SK-N-SH (cell line): ENCODE measurements around the gene SOAT2. TPM values are rescaled to one million over a fixed set of nuclear protein-coding genes. Genes with fewer than 3 reads are reported as not detected.
"Not testable (repeated sequence)": the region's sequence is repeated elsewhere in the genome, so short reads cannot be mapped to it uniquely, and the experiment has no call there.

ENCODE experiments used
- CTCF ChIA-PET: fragments of 300-600, 350-600 bp; formaldehyde crosslinking; extraction: SDS; loops from one replicate; lab custom pipeline; 2021; lab: Yijun Ruan, JAX
- POLR2A ChIA-PET: fragments of 350-600 bp; sonication (Branson Sonifier 250); formaldehyde crosslinking; extraction: SDS; loops from one replicate; lab custom pipeline; 2020; ENCODE audit warnings: antibody characterized with exemption, inconsistent platforms; lab: Yijun Ruan, JAX
- DNase-seq: peaks from one replicate; pipeline ENCODE4 v3.0.0; 2012
- H2AFZ ChIP-seq: fragments of 200-600 bp; sonication (generic); 2 replicates; pipeline ENCODE4 v1.8.1; 2016; ENCODE audit warnings: antibody characterized with exemption, mild to moderate bottlenecking, low read depth
- H3F3A ChIP-seq: fragments of 200-600 bp; sonication (generic); replicated peaks from 2 replicates; pipeline ENCODE3; 2016; ENCODE audit warnings: antibody characterized with exemption, mild to moderate bottlenecking; ENCODE audit not compliant: insufficient read depth
- H3K27ac ChIP-seq, 2 experiments: fragments of 200-500 bp in 1 of 2; fragments of 200-600 bp in 1 of 2; sonication (Bioruptor generic) in 1 of 2; sonication (generic), shearing (Covaris generic) in 1 of 2; 2 replicates each; pipeline versions ENCODE4 v1.5.1 to v1.6.1; 2014 to 2016; ENCODE audit warnings: low read depth in 2 of 2, inconsistent platforms in 1 of 2, low read length in 1 of 2, mild to moderate bottlenecking in 1 of 2, mixed read lengths in 1 of 2
- H3K27me3 ChIP-seq: fragments of 200-600 bp; sonication (generic), shearing (Covaris generic); 2 replicates; pipeline ENCODE4 v1.6.1; 2016; ENCODE audit warnings: mixed run types; ENCODE audit not compliant: insufficient read depth
- H3K36me3 ChIP-seq, 2 experiments: fragments of 200-500 bp in 1 of 2; fragments of 200-600 bp in 1 of 2; sonication (Bioruptor generic) in 1 of 2; sonication (generic) in 1 of 2; replicated peaks in 1 of 2; 2 replicates each; pipeline versions ENCODE3 to v1.5.1; 2014 to 2016; ENCODE audit warnings: low read length in 1 of 2, mild to moderate bottlenecking in 1 of 2; ENCODE audit not compliant: insufficient read depth in 2 of 2, control insufficient read depth in 1 of 2
- H3K4me1 ChIP-seq, 2 experiments: fragments of 200-500 bp in 1 of 2; fragments of 200-600 bp in 1 of 2; sonication (Bioruptor generic) in 1 of 2; sonication (generic), shearing (Covaris generic) in 1 of 2; 2 replicates each; pipeline versions ENCODE4 v1.5.1 to v1.6.1; 2014 to 2016; ENCODE audit warnings: low read depth in 1 of 2, low read length in 1 of 2, mixed run types in 1 of 2; ENCODE audit not compliant: insufficient read depth in 2 of 2, control insufficient read depth in 1 of 2
- H3K4me2 ChIP-seq: fragments of 200-600 bp; sonication (generic), shearing (Covaris generic); 2 replicates; pipeline ENCODE4 v1.6.1; 2017; ENCODE audit warnings: mixed run types
- H3K4me3 ChIP-seq, 2 experiments: fragments of 200-500 bp in 1 of 2; fragments of 200-600 bp in 1 of 2; sonication (Bioruptor generic) in 1 of 2; sonication (generic), shearing (Covaris generic) in 1 of 2; 2 replicates each; pipeline versions ENCODE4 v1.5.1 to v1.8.1; 2014 to 2016; ENCODE audit warnings: low read depth in 2 of 2, inconsistent platforms in 1 of 2, low read length in 1 of 2, mild to moderate bottlenecking in 1 of 2, mixed read lengths in 1 of 2, moderate library complexity in 1 of 2
- H3K79me2 ChIP-seq: fragments of 200-600 bp; sonication (generic); 2 replicates; pipeline ENCODE4 v1.8.1; 2017; ENCODE audit warnings: mild to moderate bottlenecking; ENCODE audit not compliant: insufficient read depth
- H3K9ac ChIP-seq: fragments of 200-600 bp; sonication (generic); 2 replicates; pipeline ENCODE4 v1.6.1; 2017; ENCODE audit warnings: mixed run types
- H3K9me2 ChIP-seq: fragments of 200-600 bp; sonication (generic); 2 replicates; pipeline ENCODE4 v1.6.1; 2017; ENCODE audit warnings: mixed run types
- H3K9me3 ChIP-seq: fragments of 200-600 bp; sonication (generic); 2 replicates; pipeline ENCODE4 v1.6.1; 2017; ENCODE audit warnings: mixed run types, mild to moderate bottlenecking, moderate library complexity
- H4K20me1 ChIP-seq: fragments of 200-600 bp; sonication (generic); 2 replicates; pipeline ENCODE4 v1.6.1; 2017; ENCODE audit warnings: mild to moderate bottlenecking, mixed run types; ENCODE audit not compliant: insufficient read depth
- CTCF ChIP-seq: fragments of 200-600 bp; sonication (generic); IDR thresholded peaks from 2 replicates; pipeline ENCODE4 v1.6.1; 2017; ENCODE audit warnings: antibody characterized with exemption, mild to moderate bottlenecking, moderate library complexity
- EP300 ChIP-seq, 2 experiments: IDR thresholded peaks; 2 replicates each; pipeline versions ENCODE4 v1.4.0 to v1.6.1; 2012; ENCODE audit warnings: borderline replicate concordance in 1 of 2, low read depth in 1 of 2, low read length in 1 of 2
- EZH2phosphoT487 ChIP-seq: fragments of 200-600 bp; sonication (generic); IDR thresholded peaks from 2 replicates; pipeline ENCODE4 v1.6.1; 2017; ENCODE audit warnings: low read depth, mixed run types, mild to moderate bottlenecking, antibody characterized with exemption, moderate library complexity, borderline replicate concordance
- FOSL2 ChIP-seq: IDR thresholded peaks from 2 replicates; pipeline ENCODE4 v1.4.0; 2012; ENCODE audit warnings: low read depth, mild to moderate bottlenecking, moderate library complexity, borderline replicate concordance
- GATA2 ChIP-seq: sonication (generic); formaldehyde crosslinking; IDR thresholded peaks from 2 replicates; pipeline ENCODE4 v1.5.0; 2020; ENCODE audit warnings: mild to moderate bottlenecking, missing genetic modification reagents
- JUND ChIP-seq: IDR thresholded peaks from 2 replicates; pipeline ENCODE4 v1.4.0; 2012
- MAX ChIP-seq: IDR thresholded peaks from 2 replicates; pipeline ENCODE4 v1.4.0; 2012; ENCODE audit warnings: low read depth
- RAD21 ChIP-seq: IDR thresholded peaks from 2 replicates; pipeline ENCODE4 v1.6.1; 2012; ENCODE audit warnings: mild to moderate bottlenecking, low read length
- SIN3A ChIP-seq: IDR thresholded peaks from 2 replicates; pipeline ENCODE4 v1.6.1; 2012; ENCODE audit warnings: low read depth, mild to moderate bottlenecking, low read length, moderate library complexity, borderline replicate concordance
- SMC3 ChIP-seq: IDR thresholded peaks from 2 replicates; pipeline ENCODE4 v1.6.1; 2012; ENCODE audit warnings: low read depth, low read length, improper control_type of control experiment
- TAF1 ChIP-seq: IDR thresholded peaks from 2 replicates; pipeline ENCODE4 v1.6.1; 2012; ENCODE audit warnings: low read depth, mild to moderate bottlenecking, low read length, moderate library complexity, borderline replicate concordance
- USF1 ChIP-seq: IDR thresholded peaks from 2 replicates; pipeline ENCODE4 v1.4.0; 2012; ENCODE audit warnings: low read depth, borderline replicate concordance
- WGBS: methylation state at CpG from one replicate; pipeline ENCODE4 v1.1.6; 2017; ENCODE audit warnings: low lambda C conversion rate; 5-methylcytosine and 5-hydroxymethylcytosine counted together
- polyA plus RNA-seq, 3 experiments: library from polyadenylated mRNA; depleted of rRNA; stranded (reverse); fragments of >200 nt; gene quantifications; 2 replicates each; pipeline ENCODE4 v1.2.3, GENCODE V29; 2012
- TF ChIP-seq, protein P1 (sequence below): IDR thresholded peaks from 2 replicates; pipeline ENCODE4; 2012

The SOAT2 gene
- polyA plus RNA-seq, 1 of the 3 experiments (the other 2 are of a cell fraction): 0.18 TPM

DNA sequence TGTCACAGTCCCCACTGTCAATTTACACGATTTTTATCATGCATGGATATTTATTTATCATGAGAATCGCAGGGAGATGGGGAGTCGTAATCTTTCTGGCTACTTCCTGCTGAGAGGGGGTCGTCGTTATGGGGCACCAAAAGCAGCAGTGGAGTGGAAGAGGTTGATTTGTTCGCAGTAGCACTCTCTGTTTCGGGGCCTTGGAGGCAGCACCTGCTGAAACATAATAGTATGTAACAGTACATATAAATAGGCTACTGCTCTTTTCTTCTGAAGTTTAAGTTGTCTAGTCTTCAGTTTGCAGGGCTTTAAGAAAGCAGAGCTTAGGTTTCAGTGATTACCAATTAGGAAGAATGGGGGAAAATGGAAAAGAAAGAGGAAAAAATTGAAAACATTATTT lies 3.8 kb downstream of the SOAT2 start:
- Histone ChIP-seq H3K4me2 (no peak overlapping the region), H4K20me1 (no peaks in the 10 kb centered on the region), H3K36me3 (peaks cover 0 to 3% of the 10 kb centered on the region in 2 experiments), H3K9me2 (no peaks in the 10 kb centered on the region), H3K27ac (no peak overlapping the region; a peak in 1 of 4 replicates), H3F3A (no peaks in the 10 kb centered on the region), H2AFZ (no peak overlapping the region), H3K9me3 (no peaks in the 10 kb centered on the region), H3K79me2 (no peaks in the 10 kb centered on the region), H3K9ac (no peak overlapping the region), H3K4me1 (peaks cover 0 to 10% of the 10 kb centered on the region in 2 experiments; a peak in 1 of 4 replicates), H3K27me3 (no peaks in the 10 kb centered on the region), H3K4me3 (no peak overlapping the region)
- POLR2A ChIA-PET: no interaction called here
- CTCF ChIA-PET: interaction anchor here (2.3 to 2.4 kb wide), 2 partner anchors 8 to 41 kb away, joined by 8 to 18 read pairs; no protein-coding TSS in a partner anchor
- WGBS: 75% methylated on average over 7 of the region's 7 CpGs
- TF ChIP-seq USF1: no peak
- no peak for TF ChIP-seq CTCF
- TF ChIP-seq SMC3: no peak
- TF ChIP-seq EP300 (IDR thresholded peaks at IDR 0.05; ENCODE audit: borderline replicate concordance in 1 of 2, low read depth in 1 of 2, low read length in 1 of 2): no peak
- TF ChIP-seq RAD21: no peak
- TF ChIP-seq SIN3A: no peak
- no peak for TF ChIP-seq FOSL2
- no peak for TF ChIP-seq GATA2 (CRISPR knock-in tag)
- no peak for TF ChIP-seq MAX
- TF ChIP-seq, protein P1, sequence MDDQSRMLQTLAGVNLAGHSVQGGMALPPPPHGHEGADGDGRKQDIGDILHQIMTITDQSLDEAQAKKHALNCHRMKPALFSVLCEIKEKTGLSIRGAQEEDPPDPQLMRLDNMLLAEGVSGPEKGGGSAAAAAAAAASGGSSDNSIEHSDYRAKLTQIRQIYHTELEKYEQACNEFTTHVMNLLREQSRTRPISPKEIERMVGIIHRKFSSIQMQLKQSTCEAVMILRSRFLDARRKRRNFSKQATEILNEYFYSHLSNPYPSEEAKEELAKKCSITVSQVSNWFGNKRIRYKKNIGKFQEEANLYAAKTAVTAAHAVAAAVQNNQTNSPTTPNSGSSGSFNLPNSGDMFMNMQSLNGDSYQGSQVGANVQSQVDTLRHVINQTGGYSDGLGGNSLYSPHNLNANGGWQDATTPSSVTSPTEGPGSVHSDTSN: no peak
- no peak for TF ChIP-seq EZH2phosphoT487
- TF ChIP-seq JUND: no peak
- no peak for TF ChIP-seq TAF1
- DNase-seq: no peak

- H3K4me3 ChIP-seq, H3K4me1 ChIP-seq, DNase-seq, H4K20me1 ChIP-seq, H3K4me2 ChIP-seq, H3K27ac ChIP-seq, H3K9ac ChIP-seq, H2AFZ ChIP-seq, H3F3A ChIP-seq, H3K79me2 ChIP-seq, POLR2A ChIA-PET, H3K9me3 ChIP-seq, H3K9me2 ChIP-seq, H3K27me3 ChIP-seq, H3K36me3 ChIP-seq: not testable (repeated sequence)
- CTCF ChIA-PET: interaction anchor here (0.9 to 2.3 kb wide), 5 partner anchors 10 to 47 kb away, joined by 3 to 10 read pairs (median 3); partner anchors contain the start of gene IGFBP6
- WGBS: 94% methylated on average over 7 of the region's 7 CpGs
Measured at GRCh38 chr12:53112431-53112830, 9.1 kb downstream of the SOAT2 start.
